Suprapubic skin (tissue), 4 donors: ENCODE results near the gene BMP8A. TPM values are rescaled to one million over a fixed set of nuclear protein-coding genes. Genes with fewer than 3 reads are reported as not detected.

Source experiments
- DNase-seq, 2 donors: peaks; one replicate each; pipeline ENCODE4 v3.0.0-alpha.2; 2019; ENCODE audit warnings: low spot score in 2 of 2
- H3K27ac ChIP-seq: fragments of 200-600 bp; sonication (generic); one replicate; pipeline ENCODE4 v1.5.1; 2019
- H3K27me3 ChIP-seq: fragments of 200-600 bp; sonication (generic); one replicate; pipeline ENCODE4 v1.5.1; 2019
- H3K36me3 ChIP-seq: fragments of 200-600 bp; sonication (generic); one replicate; pipeline ENCODE4 v1.5.1; 2019
- H3K4me1 ChIP-seq: fragments of 200-600 bp; sonication (generic); one replicate; pipeline ENCODE4 v1.5.1; 2019
- H3K4me3 ChIP-seq: fragments of 200-600 bp; sonication (generic); one replicate; pipeline ENCODE4 v1.5.1; 2019; ENCODE audit warnings: mild to moderate bottlenecking
- H3K9me3 ChIP-seq: fragments of 200-600 bp; sonication (generic); one replicate; pipeline ENCODE4 v1.5.1; 2019
- EP300 ChIP-seq: sonication (generic); formaldehyde crosslinking; IDR thresholded peaks from one replicate; pipeline ENCODE4 v1.6.1; 2017; ENCODE audit warnings: antibody characterized with exemption
- POLR2A ChIP-seq, 2 donors: fragments of 450-650 bp; IDR thresholded peaks; one replicate each; pipeline ENCODE4 v1.6.1; 2017; ENCODE audit warnings: antibody characterized with exemption in 2 of 2, mild to moderate bottlenecking in 2 of 2, moderate library complexity in 2 of 2
- POLR2AphosphoS5 ChIP-seq, 3 donors: sonication (generic); formaldehyde crosslinking; IDR thresholded peaks; one replicate each; pipeline ENCODE4 v1.6.1; 2017; ENCODE audit warnings: antibody characterized with exemption in 3 of 3
- WGBS: methylation state at CpG from one replicate; pipeline ENCODE4 v1.1.5; 2018; 5-methylcytosine and 5-hydroxymethylcytosine counted together
- total RNA-seq, 4 donors: library from RNA; depleted of rRNA; stranded (reverse); fragments of >200 nt; gene quantifications; one replicate each; pipeline ENCODE4 v1.1.0, GENCODE V29; 2016
- TF ChIP-seq, protein P1 (sequence below), 2 donors: fragments of 200-600 bp in 1 of 2; fragments of 450-650 bp in 1 of 2; sonication (generic) in 1 of 2; IDR thresholded peaks; one replicate each; pipeline ENCODE4 v1.5.1; 2016 to 2019; ENCODE audit warnings: antibody characterized with exemption in 2 of 2, mild to moderate bottlenecking in 1 of 2, moderate library complexity in 1 of 2

Gene BMP8A
- total RNA-seq, 4 donors from 2014 or later: 0.38 to 1.7 TPM; not detected in 2

- Histone ChIP-seq H3K4me3 (no peak overlapping the region), H3K36me3 (peaks cover 70% of the 10 kb centered on the region), H3K9me3 (no peaks in the 10 kb centered on the region), H3K4me1 (peaks cover 33% of the 10 kb centered on the region), H3K27me3 (no peaks in the 10 kb centered on the region), H3K27ac (no peak overlapping the region)
- DNase-seq: no peak
- WGBS: 98% methylated on average over 8 of the region's 11 CpGs
- TF ChIP-seq POLR2AphosphoS5 (IDR thresholded peaks at IDR 0.05): no peak
- TF ChIP-seq, protein P1, sequence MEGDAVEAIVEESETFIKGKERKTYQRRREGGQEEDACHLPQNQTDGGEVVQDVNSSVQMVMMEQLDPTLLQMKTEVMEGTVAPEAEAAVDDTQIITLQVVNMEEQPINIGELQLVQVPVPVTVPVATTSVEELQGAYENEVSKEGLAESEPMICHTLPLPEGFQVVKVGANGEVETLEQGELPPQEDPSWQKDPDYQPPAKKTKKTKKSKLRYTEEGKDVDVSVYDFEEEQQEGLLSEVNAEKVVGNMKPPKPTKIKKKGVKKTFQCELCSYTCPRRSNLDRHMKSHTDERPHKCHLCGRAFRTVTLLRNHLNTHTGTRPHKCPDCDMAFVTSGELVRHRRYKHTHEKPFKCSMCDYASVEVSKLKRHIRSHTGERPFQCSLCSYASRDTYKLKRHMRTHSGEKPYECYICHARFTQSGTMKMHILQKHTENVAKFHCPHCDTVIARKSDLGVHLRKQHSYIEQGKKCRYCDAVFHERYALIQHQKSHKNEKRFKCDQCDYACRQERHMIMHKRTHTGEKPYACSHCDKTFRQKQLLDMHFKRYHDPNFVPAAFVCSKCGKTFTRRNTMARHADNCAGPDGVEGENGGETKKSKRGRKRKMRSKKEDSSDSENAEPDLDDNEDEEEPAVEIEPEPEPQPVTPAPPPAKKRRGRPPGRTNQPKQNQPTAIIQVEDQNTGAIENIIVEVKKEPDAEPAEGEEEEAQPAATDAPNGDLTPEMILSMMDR (IDR thresholded peaks at IDR 0.05): no peak
These were observed 79.2 kb downstream of the BMP8A start for GRCh38 chr1:39570477-39571177.

DNA sequence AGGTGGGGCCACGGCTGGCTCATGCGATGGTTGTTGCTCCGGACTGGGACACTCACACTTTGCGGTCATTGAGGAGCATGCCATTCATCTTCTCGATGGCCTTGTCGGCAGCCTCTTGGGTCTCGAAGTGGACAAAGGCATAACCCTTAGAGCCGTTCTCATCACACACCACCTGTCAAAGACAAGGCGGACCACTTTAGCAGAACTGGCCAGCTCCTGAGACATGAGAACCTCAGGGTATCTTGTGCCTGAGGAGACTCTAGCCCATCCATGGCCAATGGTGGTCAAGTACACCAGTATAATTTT, 79.7 kb downstream of the BMP8A start:
- TF ChIP-seq, protein P1 (IDR thresholded peaks at IDR 0.05): no peak
- TF ChIP-seq POLR2A (IDR thresholded peaks at IDR 0.05) (no peak), POLR2AphosphoS5 (IDR thresholded peaks at IDR 0.05) (no peak), EP300 (no peak)
- H3K4me1 ChIP-seq: peaks cover 33% of the 10 kb centered on the region
- 94% methylated on average over 9 of the region's 9 CpGs for WGBS
- no peak overlapping the region for H3K27ac ChIP-seq
- H3K9me3 ChIP-seq: no peaks in the 10 kb centered on the region
- H3K36me3 ChIP-seq: peaks cover 65% of the 10 kb centered on the region
- H3K4me3 ChIP-seq: no peak overlapping the region
- no peaks in the 10 kb centered on the region for H3K27me3 ChIP-seq
- DNase-seq: no peak

DNA sequence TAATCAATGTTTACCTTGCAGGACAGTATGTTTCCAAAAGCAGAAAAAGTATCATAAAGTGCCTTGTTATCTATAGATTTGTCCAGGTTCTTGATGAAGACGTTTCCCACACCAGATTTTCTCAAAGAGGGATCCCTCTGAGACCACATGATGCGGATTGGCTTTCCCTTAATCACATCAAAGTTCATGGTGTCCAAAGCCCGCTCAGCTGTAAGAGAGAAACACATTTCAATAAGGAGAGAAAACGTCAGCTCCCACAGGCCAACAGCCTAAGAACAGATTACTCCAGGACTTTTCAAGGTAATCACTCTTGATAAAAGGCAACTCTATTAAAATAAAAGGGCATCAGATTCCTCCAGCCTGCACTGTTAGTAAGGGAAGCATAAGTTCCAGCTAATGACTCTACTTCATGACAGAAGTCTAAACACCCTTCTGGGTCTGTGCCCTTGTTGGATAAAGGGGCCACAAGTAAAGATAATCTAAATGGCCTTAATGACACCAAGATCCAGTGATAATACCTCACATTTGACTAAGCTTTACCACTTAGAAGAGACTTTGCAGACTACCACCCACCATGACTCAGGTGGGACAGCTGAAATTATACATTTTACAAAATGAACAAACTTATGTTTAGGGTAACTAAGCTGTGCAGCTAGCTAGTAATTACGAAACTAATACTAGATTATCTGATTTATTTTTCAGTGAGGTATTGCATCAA, 81.1 kb downstream of the BMP8A start:
- WGBS: 61% methylated on average over 5 of the region's 5 CpGs
- Histone ChIP-seq H3K36me3 (peaks cover 51% of the 10 kb centered on the region), H3K4me3 (no peak overlapping the region)

DNA sequence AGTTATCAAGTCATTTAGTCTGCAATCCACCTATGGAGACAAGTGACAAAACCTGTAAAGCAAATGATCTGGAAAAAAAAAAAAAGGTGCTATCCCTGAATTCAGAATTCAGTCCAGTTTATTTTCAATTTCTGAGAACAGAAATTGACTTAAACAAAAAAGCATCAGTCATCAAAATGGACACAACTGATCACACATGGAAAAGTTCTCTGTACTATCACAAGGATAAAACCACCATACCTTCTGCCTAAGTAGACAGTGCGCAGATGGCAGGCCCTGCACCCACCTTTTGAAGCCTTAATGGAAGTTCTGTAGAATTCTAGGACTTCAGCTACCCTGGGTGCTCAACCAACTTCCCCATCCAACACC, 81.6 kb downstream of the BMP8A start:
- Histone ChIP-seq H3K27ac (no peak overlapping the region), H3K36me3 (peaks cover 45% of the 10 kb centered on the region), H3K4me3 (no peak overlapping the region), H3K27me3 (no peaks in the 10 kb centered on the region), H3K4me1 (peaks cover 33% of the 10 kb centered on the region), H3K9me3 (no peaks in the 10 kb centered on the region)
- 100% methylated on average over 1 of the region's 1 CpG for WGBS
- no peak for DNase-seq
- TF ChIP-seq, protein P1 (IDR thresholded peaks at IDR 0.05): no peak
- TF ChIP-seq EP300 (no peak), POLR2AphosphoS5 (IDR thresholded peaks at IDR 0.05) (no peak), POLR2A (IDR thresholded peaks at IDR 0.05) (no peak)

More for the DNA sequence above, 81.1 kb downstream of the BMP8A start:
- H3K27me3 ChIP-seq: no peaks in the 10 kb centered on the region
- DNase-seq: no peak
- no peak overlapping the region for H3K27ac ChIP-seq
- H3K9me3 ChIP-seq: no peaks in the 10 kb centered on the region
- TF ChIP-seq POLR2A (IDR thresholded peaks at IDR 0.05) (no peak), EP300 (no peak)
- TF ChIP-seq, protein P1 (IDR thresholded peaks at IDR 0.05): no peak
- H3K4me1 ChIP-seq: peaks cover 33% of the 10 kb centered on the region

- no peaks in the 10 kb centered on the region for H3K27me3 ChIP-seq
- no peaks in the 10 kb centered on the region for H3K9me3 ChIP-seq
- DNase-seq: no peak
- peak overlapping the region; percentile 91 for H3K4me3 ChIP-seq
- WGBS: 64% methylated on average over 12 of the region's 12 CpGs
- H3K4me1 ChIP-seq: peaks cover 33% of the 10 kb centered on the region
- no peak for TF ChIP-seq POLR2AphosphoS5 (IDR thresholded peaks at IDR 0.05)
- no peak for TF ChIP-seq EP300
- TF ChIP-seq, protein P1 (IDR thresholded peaks at IDR 0.05): no peak
- TF ChIP-seq POLR2A (IDR thresholded peaks at IDR 0.05): no peak
- H3K27ac ChIP-seq: no peak overlapping the region
- peaks cover 36% of the 10 kb centered on the region for H3K36me3 ChIP-seq
These were observed 82.5 kb downstream of the BMP8A start for GRCh38 chr1:39573736-39574624.
